Cerebellar cortex (tissue), 1 donor: Measurements from ENCODE around the gene PCDHGB4.
"Not testable (repeated sequence)": the region's sequence is repeated elsewhere in the genome, so short reads cannot be mapped to it uniquely, and the experiment has no call there.

Experiments used
- DNase-seq: peaks from one replicate; pipeline ENCODE4 v3.0.0-alpha.2; 2015; ENCODE audit warnings: low spot score

The PCDHGB4 gene

DNA sequence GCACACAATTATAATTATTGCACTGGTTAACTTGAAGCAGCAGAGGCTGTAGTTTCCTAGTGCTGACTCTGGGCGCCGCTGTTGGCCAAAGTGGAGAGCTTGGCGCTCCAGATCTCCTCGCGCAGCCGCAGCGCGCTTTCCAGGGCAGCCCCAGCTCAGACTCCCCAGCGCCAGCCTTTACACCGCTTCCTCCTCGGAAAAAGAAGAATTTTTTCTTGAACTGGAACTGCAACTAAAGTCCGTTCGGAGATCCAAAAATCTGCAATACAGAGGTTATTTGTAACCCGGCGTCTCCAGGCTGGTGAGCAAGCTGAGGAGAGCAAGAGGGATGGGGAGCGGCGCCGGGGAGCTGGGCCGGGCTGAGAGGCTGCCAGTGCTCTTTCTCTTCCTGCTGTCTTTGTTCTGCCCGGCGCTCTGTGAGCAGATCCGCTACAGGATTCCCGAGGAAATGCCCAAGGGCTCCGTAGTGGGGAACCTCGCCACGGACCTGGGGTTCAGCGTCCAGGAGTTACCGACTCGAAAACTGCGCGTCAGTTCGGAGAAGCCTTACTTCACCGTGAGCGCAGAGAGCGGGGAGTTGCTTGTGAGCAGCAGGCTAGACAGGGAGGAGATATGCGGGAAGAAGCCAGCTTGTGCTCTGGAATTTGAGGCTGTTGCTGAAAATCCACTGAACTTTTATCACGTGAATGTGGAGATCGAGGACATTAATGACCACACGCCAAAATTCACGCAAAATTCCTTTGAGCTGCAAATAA is at the start of gene PCDHGB4:
PCDHGB4 (plus strand) TSS at position 142 of the 755 bp plus-strand sequence; CDS start at position 329, 187 bp downstream.
- not testable (repeated sequence) for DNase-seq

DNA sequence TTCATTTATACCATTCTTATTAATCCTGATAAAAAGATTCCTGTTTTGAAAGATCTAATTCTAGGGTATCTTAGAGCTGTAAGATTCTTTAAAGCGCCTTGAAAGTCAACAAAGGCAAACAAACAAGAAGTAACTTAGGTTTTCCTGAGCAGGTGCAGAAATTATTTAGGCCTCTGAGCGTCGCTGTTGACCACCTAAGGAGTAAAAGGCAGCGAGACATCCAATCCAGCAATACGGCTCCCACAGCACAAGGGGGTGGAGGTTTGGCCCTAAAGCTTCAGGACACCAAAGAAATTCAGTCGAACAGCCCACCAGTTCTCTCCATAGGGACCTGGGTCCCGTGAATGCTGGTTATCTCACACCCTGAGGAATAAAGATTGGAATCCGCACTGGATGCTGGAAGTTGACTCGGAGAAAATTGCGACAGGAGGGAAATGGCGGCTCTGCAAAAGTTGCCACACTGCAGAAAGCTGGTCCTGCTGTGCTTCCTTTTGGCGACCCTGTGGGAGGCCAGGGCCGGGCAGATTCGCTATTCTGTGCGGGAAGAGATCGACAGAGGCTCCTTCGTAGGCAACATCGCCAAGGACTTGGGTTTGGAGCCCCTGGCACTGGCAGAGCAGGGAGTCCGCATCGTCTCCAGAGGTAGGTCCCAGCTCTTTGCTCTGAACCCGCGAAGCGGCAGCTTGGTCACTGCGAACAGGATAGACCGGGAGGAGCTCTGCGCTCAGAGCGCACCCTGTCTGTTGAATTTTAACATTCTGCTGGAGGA is 48.8 kb upstream of the PCDHGB4 start, which contains the start of gene PCDHGA2:
PCDHGA2 (plus strand) TSS at position 223 of the 769 bp plus-strand sequence.
- DNase-seq, result peak; percentile 19

- DNase-seq, result not testable (repeated sequence)
These were observed 46.6 kb upstream of the PCDHGB4 start for GRCh38 chr5:141340781-141341354.

- no peak for DNase-seq
These were observed 44.7 kb upstream of the PCDHGB4 start for GRCh38 chr5:141342773-141343172.

DNA sequence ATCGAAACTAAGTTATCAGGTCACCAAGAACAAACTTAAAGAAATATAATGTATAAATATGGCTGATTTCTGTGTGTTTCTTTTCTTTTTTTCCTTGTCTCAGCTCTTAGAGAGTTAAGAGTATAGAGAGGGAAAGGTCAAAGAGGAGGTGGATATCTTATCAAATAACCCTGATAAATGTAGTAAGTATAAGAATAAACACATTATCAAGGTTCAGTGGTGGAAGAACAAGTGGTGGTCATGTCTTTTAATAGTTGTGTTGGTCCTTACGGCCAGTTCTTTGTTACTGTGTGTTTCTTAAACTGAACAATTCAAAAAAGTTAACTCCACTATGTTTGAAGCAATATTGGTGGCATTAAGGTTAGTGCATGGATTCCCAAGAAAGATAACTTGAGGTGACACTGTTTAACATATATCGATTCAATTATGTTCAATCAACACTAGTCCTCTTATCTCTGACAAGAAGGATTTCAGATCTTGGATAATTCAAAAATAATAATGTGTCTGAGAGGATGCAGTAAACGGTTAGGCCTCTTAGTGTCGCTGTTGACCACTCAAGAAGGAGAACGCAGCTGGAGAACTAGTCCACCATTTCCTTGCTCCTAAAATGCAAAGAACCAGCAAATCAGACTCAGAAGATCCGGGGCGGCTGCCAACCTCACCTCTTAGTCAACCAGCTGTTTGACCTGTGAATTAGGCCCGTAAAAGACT is 44.1 kb upstream of the PCDHGB4 start, which contains the start of gene PCDHGA3:
PCDHGA3 (plus strand) TSS at position 588 of the 711 bp plus-strand sequence. CDS start 205 bp downstream, outside the sequence.
- peak; percentile 12 for DNase-seq

GRCh38 chr5:141343953-141344463 is 43.5 kb upstream of the PCDHGB4 start:
- DNase-seq, result no peak

DNA sequence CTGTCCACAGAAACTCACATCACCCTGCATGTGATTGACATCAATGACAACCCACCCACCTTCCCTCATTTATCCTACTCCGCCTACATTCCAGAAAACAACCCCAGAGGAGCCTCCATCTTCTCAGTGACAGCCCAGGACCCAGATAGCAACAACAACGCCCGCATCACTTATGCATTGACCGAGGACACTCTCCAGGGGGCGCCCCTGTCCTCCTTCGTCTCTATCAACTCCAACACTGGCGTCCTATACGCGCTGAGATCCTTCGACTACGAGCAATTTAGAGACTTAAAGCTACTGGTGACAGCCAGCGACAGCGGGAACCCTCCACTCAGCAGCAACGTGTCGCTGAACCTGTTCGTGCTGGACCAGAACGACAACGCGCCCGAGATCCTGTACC is 42.2 kb upstream of the PCDHGB4 start:
- DNase-seq, result no peak

GRCh38 chr5:141346017-141346416 is 41.5 kb upstream of the PCDHGB4 start:
- DNase-seq, result not testable (repeated sequence)

GRCh38 chr5:141349917-141350619 is 37.4 kb upstream of the PCDHGB4 start, which contains the start of gene PCDHGB1:
Gene PCDHGB1 (plus strand): TSS chr5:141350099. CDS start chr5:141350261, 162 bp downstream.
- DNase-seq, result peak; percentile 48

DNA sequence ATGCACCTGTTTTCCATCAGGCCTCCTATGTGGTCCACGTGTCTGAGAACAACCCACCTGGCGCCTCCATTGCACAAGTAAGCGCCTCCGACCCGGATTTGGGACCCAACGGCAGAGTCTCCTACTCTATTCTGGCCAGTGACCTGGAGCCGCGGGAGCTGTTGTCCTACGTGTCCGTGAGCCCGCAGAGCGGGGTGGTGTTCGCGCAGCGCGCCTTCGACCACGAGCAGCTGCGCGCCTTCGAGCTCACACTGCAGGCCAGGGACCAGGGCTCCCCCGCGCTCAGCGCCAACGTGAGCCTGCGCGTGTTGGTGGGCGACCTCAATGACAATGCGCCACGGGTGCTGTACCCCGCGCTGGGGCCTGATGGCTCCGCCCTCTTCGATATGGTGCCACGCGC is 35.9 kb upstream of the PCDHGB4 start:
- no peak for DNase-seq

- peak; percentile 11 for DNase-seq
These were observed 32.5 kb upstream of the PCDHGB4 start, which contains the start of gene PCDHGA4 for GRCh38 chr5:141354900-141355469. Gene PCDHGA4 (plus strand): TSS chr5:141355021. CDS start chr5:141355108, 87 bp downstream.

- no peak for DNase-seq
These were observed 31.9 kb upstream of the PCDHGB4 start for GRCh38 chr5:141355641-141356040.

DNA sequence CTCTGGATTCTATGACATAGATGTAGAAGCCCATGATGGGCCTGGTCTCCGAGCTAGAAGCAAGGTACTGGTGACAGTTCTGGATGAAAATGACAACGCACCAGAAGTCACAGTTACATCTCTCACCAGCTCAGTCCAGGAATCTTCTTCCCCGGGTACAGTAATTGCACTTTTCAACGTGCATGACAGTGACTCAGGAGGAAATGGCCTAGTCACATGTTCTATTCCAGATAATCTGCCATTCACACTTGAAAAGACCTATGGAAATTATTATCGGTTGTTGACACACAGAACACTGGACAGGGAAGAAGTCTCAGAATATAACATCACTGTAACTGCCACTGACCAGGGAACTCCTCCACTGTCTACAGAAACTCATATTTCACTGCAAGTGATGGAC is 31.4 kb upstream of the PCDHGB4 start:
- no peak for DNase-seq

DNA sequence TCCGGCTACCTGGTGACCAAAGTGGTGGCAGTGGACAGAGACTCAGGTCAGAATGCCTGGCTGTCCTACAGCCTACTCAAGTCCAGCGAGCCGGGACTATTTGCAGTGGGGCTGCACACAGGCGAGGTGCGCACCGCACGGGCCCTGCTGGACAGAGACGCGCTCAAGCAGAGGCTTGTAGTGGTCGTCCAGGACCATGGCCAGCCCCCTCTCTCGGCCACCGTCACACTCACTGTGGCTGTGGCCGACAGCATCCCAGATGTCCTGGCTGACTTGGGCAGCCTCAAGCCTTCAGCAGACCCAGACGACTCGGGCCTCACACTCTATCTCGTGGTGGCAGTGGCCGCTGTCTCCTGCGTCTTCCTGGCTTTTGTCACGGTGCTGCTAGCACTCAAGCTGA is 30.5 kb upstream of the PCDHGB4 start:
- no peak for DNase-seq

DNA sequence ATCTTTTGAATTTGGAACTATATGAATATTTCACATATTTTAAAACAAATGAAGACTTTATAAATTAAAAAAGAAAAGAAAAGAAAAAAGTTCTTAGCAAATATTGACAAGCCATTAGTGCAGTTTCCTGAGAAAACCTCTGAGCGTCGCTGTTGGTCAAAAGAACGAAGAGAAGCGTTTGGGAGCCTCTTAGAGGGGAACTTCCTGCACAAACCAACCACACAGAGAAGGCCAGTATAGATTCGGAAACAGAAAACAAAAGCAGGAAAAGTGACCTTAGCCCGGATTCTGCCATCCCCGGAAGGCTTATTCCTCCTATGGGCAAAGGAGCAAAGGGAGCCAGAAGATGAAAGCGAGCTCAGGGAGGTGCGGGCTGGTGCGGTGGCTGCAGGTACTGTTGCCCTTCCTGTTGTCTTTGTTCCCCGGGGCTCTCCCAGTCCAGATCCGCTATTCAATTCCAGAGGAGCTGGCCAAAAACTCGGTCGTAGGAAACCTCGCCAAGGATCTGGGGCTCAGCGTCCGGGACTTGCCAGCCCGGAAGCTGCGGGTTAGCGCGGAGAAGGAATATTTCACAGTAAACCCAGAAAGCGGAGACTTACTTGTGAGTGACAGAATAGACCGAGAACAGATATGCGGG is 27.6 kb upstream of the PCDHGB4 start, which contains the start of gene PCDHGB2:
PCDHGB2 (plus strand) TSS at position 205 of the 637 bp plus-strand sequence; CDS start at position 347, 142 bp downstream.
- DNase-seq, result peak; percentile 25

DNA sequence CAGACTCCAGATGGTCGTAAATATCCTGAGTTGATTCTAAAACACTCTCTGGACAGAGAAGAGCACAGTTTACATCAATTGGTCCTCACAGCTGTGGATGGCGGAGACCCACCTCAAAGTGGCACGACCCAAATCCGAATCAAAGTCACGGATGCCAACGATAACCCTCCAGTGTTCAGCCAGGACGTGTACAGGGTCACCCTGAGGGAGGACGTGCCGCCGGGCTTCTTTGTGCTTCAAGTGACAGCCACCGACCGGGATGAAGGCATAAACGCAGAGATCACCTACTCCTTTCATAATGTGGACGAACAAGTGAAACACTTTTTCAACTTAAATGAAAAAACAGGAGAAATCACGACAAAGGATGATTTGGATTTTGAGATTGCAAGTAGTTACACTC is 26.8 kb upstream of the PCDHGB4 start:
- DNase-seq, result no peak

DNA sequence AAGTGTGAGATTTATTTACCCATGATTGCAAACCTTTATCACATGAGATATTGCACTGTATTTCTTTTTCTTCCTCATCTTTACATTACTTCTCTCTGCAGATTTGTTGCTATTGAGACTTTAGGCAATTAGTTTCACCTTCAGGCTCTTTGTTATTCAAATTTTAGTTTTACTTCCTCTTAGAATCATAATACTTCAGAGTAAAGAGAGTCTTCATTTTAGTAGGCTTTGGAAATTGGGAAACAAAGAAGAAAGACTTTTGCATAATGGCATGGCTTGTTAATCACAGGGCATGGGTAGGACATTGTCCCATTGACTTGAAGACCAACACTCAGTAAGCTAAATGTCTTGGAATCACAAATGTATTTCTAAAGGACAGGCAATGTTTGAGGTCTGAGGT is 24.8 kb upstream of the PCDHGB4 start:
- no peak for DNase-seq

DNA sequence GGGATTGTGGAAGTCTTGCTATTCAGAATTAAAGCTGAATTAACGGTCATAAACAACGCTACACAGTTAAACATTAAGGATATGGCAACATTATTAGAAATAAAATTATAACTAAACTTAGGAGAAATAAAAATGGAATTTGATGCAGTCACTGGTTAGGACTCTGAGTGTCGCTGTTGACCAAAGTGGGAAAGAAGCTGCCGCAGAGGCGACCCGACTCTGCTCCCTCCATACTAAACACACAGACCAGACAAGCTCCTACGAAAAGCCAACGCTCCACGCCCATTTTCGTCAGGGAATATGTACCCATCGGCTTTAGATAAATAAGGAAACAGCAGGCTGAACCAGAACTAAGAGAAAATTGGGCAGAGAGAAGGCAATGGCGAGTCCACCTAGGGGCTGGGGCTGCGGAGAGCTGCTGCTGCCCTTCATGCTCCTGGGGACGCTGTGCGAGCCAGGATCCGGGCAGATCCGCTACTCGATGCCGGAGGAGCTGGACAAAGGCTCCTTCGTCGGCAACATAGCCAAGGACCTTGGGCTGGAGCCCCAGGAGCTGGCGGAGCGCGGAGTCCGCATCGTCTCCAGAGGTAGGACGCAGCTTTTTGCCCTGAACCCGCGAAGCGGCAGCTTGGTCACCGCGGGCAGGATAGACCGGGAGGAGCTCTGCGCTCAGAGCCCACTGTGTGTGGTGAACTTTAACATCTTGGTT is 23.4 kb upstream of the PCDHGB4 start, which contains the start of gene PCDHGA5:
PCDHGA5 (plus strand) TSS at position 211 of the 709 bp plus-strand sequence; CDS start at position 380, 169 bp downstream.
- peak; percentile 2 for DNase-seq
